Measurements from ENCODE around the gene SSPN.

The SSPN gene

GRCh38 chr12:26204612-26205289 lies 9.4 kb downstream of the SSPN start:
- no peak for TF ChIP-seq CTCF (IDR thresholded peaks at IDR 0.05; ENCODE audit: insufficient read depth, low read depth, low read length, missing control alignments)
- no peak for DNase-seq (ENCODE audit: low read depth)

GRCh38 chr12:26205298-26205697 lies 9.9 kb downstream of the SSPN start:
- TF ChIP-seq CTCF (IDR thresholded peaks at IDR 0.05; ENCODE audit: insufficient read depth, low read depth, low read length, missing control alignments): no peak
- no peak overlapping the region for H3K4me3 ChIP-seq (ENCODE audit: low read depth, low read length)
- DNase-seq (ENCODE audit: low read depth): no peak

More at GRCh38 chr12:26204612-26205289, 9.4 kb downstream of the SSPN start:
- H3K4me3 ChIP-seq (ENCODE audit: low read depth, low read length): no peak overlapping the region

GRCh38 chr12:26205941-26206340 lies 10.6 kb downstream of the SSPN start:
- DNase-seq (ENCODE audit: low read depth): no peak
- TF ChIP-seq CTCF (IDR thresholded peaks at IDR 0.05; ENCODE audit: insufficient read depth, low read depth, low read length, missing control alignments): no peak
- no peak overlapping the region for H3K4me3 ChIP-seq (ENCODE audit: low read depth, low read length)

- TF ChIP-seq CTCF (IDR thresholded peaks at IDR 0.05; ENCODE audit: insufficient read depth, low read depth, low read length, missing control alignments): no peak
- H3K4me3 ChIP-seq (ENCODE audit: low read depth, low read length): no peak overlapping the region
- DNase-seq (ENCODE audit: low read depth): no peak
Measured at GRCh38 chr12:26211331-26211730, 16.0 kb downstream of the SSPN start.

GRCh38 chr12:26212396-26212795 lies 17.0 kb downstream of the SSPN start:
- TF ChIP-seq CTCF (IDR thresholded peaks at IDR 0.05; ENCODE audit: insufficient read depth, low read depth, low read length, missing control alignments): no peak
- H3K4me3 ChIP-seq (ENCODE audit: low read depth, low read length): no peak overlapping the region
- DNase-seq (ENCODE audit: low read depth): no peak

GRCh38 chr12:26212988-26213387 lies 17.6 kb downstream of the SSPN start:
- TF ChIP-seq CTCF (IDR thresholded peaks at IDR 0.05; ENCODE audit: insufficient read depth, low read depth, low read length, missing control alignments): no peak
- H3K4me3 ChIP-seq (ENCODE audit: low read depth, low read length): no peak overlapping the region
- DNase-seq (ENCODE audit: low read depth): no peak

GRCh38 chr12:26214121-26214520 lies 18.7 kb downstream of the SSPN start:
- TF ChIP-seq CTCF (IDR thresholded peaks at IDR 0.05; ENCODE audit: insufficient read depth, low read depth, low read length, missing control alignments): no peak
- no peak overlapping the region for H3K4me3 ChIP-seq (ENCODE audit: low read depth, low read length)
- DNase-seq (ENCODE audit: low read depth): no peak

Measured in GM12865 (cell line).